ENCODE data around the gene CIP2A. TPM values are rescaled to one million over a fixed set of nuclear protein-coding genes. Genes with fewer than 3 reads are reported as not detected.

CIP2A gene
- total and polyA plus RNA-seq, 2 of the 8 experiments (the other 6 are each of a cell fraction or from before 2014, with no cell fraction given): 11.9 to 38.0 TPM

- no peak overlapping the region for H2BK12ac ChIP-seq (ENCODE audit: low read depth, low read length)
- no peak for TF ChIP-seq BRCA1 (IDR thresholded peaks at IDR 0.05; ENCODE audit: low read depth, low read length)
- no peak for TF ChIP-seq MAX (IDR thresholded peaks at IDR 0.05)
- TF ChIP-seq BCL11A (IDR thresholded peaks at IDR 0.05; ENCODE audit: low read depth in 2 of 2, low read length in 2 of 2): no peak
- no peak for TF ChIP-seq SAP30 (IDR thresholded peaks at IDR 0.05; ENCODE audit: insufficient read depth, insufficient replicate concordance, low read length)
- TF ChIP-seq POU5F1 (IDR thresholded peaks at IDR 0.05; ENCODE audit: low read depth, low read length): no peak
- TF ChIP-seq CEBPB (IDR thresholded peaks at IDR 0.05; ENCODE audit: low read depth, low read length): no peak
- H3K23ac ChIP-seq (ENCODE audit: insufficient read length): no peak overlapping the region
- no peak overlapping the region for H3K4me3 ChIP-seq (ENCODE audit: extremely low read depth in 1 of 4, insufficient read depth in 2 of 4, low read depth in 3 of 4, low read length in 4 of 4)
- no peak overlapping the region for H3K4ac ChIP-seq (replicated peaks; ENCODE audit: insufficient read length, low read depth, low read length)
- POLR2A ChIA-PET (ENCODE audit: partially characterized antibody): no interaction called here
- FAIRE-seq (no peak), DNase-seq (ENCODE audit: low read depth in 1 of 2, low spot score in 2 of 2) (no peak)
- no peak overlapping the region for H2AK5ac ChIP-seq (ENCODE audit: low read depth, low read length)
- no peak overlapping the region for H2AFZ ChIP-seq (ENCODE audit: low read length)
- H3K56ac ChIP-seq (replicated peaks; ENCODE audit: insufficient read length, low read depth, low read length): no peak overlapping the region
- no peaks in the 10 kb centered on the region for H3K27me3 ChIP-seq (replicated peaks in 1 of 4; ENCODE audit: control insufficient read depth in 3 of 4, extremely low read depth in 1 of 4, insufficient read depth in 3 of 4, low read length in 3 of 4)
- H3K79me2 ChIP-seq (ENCODE audit: control insufficient read depth in 1 of 2, insufficient read depth in 2 of 2, low read length in 2 of 2): no peaks in the 10 kb centered on the region
- CTCF ChIA-PET (ENCODE audit: partially characterized antibody): interaction anchor here (0.9 to 1.0 kb wide), 2 partner anchors 14 to 83 kb away, joined by 3 read pairs; no protein-coding TSS in a partner anchor
- no peaks in the 10 kb centered on the region for H3K4me1 ChIP-seq (replicated peaks in 1 of 4; ENCODE audit: control insufficient read depth in 3 of 4, insufficient read depth in 4 of 4, low read length in 3 of 4)
- no peak overlapping the region for H3K9ac ChIP-seq (replicated peaks in 1 of 4; ENCODE audit: extremely low read depth in 1 of 4, low read depth in 3 of 4, low read length in 3 of 4)
- no peak overlapping the region for H2BK20ac ChIP-seq (ENCODE audit: low read length)
- no peak overlapping the region for H3K27ac ChIP-seq (ENCODE audit: low read depth, low read length)
- no peaks in the 10 kb centered on the region for H3K36me3 ChIP-seq (ENCODE audit: control insufficient read depth in 2 of 4, insufficient read depth in 4 of 4, low read length in 3 of 4)
- no peaks in the 10 kb centered on the region for H3K23me2 ChIP-seq (ENCODE audit: low read depth, low read length)
- H3K4me2 ChIP-seq (ENCODE audit: insufficient read depth in 1 of 2, low read depth in 2 of 2, low read length in 2 of 2): no peak overlapping the region
- no peak overlapping the region for H4K5ac ChIP-seq (ENCODE audit: insufficient read length, low read depth, low read length)
- no peak overlapping the region for H2BK120ac ChIP-seq (replicated peaks; ENCODE audit: low read depth, low read length)
- H3K9me3 ChIP-seq (ENCODE audit: insufficient read depth in 2 of 2, low read depth in 1 of 2, low read length in 1 of 2): no peaks in the 10 kb centered on the region
- no peaks in the 10 kb centered on the region for H4K20me1 ChIP-seq (replicated peaks in 1 of 2; ENCODE audit: control insufficient read depth in 1 of 2, insufficient read depth in 2 of 2, low read length in 2 of 2)
- H3K14ac ChIP-seq (ENCODE audit: insufficient read length): no peak overlapping the region
- no peak overlapping the region for H2BK15ac ChIP-seq (ENCODE audit: low read length)
- H4K91ac ChIP-seq (replicated peaks; ENCODE audit: insufficient read length, low read length): no peak overlapping the region
- H3K79me1 ChIP-seq (ENCODE audit: low read depth, low read length): no peaks in the 10 kb centered on the region
- no peak overlapping the region for H2BK5ac ChIP-seq (ENCODE audit: low read depth, low read length)
- no peak overlapping the region for H3K18ac ChIP-seq (ENCODE audit: extremely low read depth, low read length)
- no peak overlapping the region for H4K8ac ChIP-seq (ENCODE audit: extremely low read depth, insufficient read depth, low read length)
Observed at GRCh38 chr3:108503722-108504121, 85.5 kb downstream of the CIP2A start.
